NT2/D1 (cell line): Measurements from ENCODE around the gene TCP11L1.

Source experiments
- SUZ12 ChIP-seq: IDR thresholded peaks from 2 replicates; pipeline ENCODE4 v1.6.1; 2011; ENCODE audit not compliant: insufficient read length, insufficient read depth; ENCODE audit errors: extremely low read depth
- YY1 ChIP-seq: IDR thresholded peaks from 2 replicates; pipeline ENCODE4 v1.6.1; 2011; ENCODE audit not compliant: insufficient read length, insufficient read depth
- ZNF274 ChIP-seq: IDR thresholded peaks from 2 replicates; pipeline ENCODE4 v1.6.1; 2011; ENCODE audit warnings: mild to moderate bottlenecking, low read depth, low read length

GRCh38 chr11:33064866-33065265 lies 25.5 kb downstream of the TCP11L1 start:
- TF ChIP-seq ZNF274 (no peak), SUZ12 (no peak), YY1 (no peak)
